NCI-H524 treated with DMSO at 0.1 percent for 48 hours (cell line): ENCODE measurements around the gene TMEM131L.
"Not testable (repeated sequence)": the region's sequence is repeated elsewhere in the genome, so short reads cannot be mapped to it uniquely, and the experiment has no call there.

Source experiments
- DNase-seq: peaks from one replicate; lab custom pipeline; 2025; lab: John Stamatoyannopoulos, UW

Gene TMEM131L, protein sequence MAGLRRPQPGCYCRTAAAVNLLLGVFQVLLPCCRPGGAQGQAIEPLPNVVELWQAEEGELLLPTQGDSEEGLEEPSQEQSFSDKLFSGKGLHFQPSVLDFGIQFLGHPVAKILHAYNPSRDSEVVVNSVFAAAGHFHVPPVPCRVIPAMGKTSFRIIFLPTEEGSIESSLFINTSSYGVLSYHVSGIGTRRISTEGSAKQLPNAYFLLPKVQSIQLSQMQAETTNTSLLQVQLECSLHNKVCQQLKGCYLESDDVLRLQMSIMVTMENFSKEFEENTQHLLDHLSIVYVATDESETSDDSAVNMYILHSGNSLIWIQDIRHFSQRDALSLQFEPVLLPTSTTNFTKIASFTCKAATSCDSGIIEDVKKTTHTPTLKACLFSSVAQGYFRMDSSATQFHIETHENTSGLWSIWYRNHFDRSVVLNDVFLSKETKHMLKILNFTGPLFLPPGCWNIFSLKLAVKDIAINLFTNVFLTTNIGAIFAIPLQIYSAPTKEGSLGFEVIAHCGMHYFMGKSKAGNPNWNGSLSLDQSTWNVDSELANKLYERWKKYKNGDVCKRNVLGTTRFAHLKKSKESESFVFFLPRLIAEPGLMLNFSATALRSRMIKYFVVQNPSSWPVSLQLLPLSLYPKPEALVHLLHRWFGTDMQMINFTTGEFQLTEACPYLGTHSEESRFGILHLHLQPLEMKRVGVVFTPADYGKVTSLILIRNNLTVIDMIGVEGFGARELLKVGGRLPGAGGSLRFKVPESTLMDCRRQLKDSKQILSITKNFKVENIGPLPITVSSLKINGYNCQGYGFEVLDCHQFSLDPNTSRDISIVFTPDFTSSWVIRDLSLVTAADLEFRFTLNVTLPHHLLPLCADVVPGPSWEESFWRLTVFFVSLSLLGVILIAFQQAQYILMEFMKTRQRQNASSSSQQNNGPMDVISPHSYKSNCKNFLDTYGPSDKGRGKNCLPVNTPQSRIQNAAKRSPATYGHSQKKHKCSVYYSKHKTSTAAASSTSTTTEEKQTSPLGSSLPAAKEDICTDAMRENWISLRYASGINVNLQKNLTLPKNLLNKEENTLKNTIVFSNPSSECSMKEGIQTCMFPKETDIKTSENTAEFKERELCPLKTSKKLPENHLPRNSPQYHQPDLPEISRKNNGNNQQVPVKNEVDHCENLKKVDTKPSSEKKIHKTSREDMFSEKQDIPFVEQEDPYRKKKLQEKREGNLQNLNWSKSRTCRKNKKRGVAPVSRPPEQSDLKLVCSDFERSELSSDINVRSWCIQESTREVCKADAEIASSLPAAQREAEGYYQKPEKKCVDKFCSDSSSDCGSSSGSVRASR (N-terminal part only)

GRCh38 chr4:153466081-153466948 is at the start of gene TMEM131L:
TSS of gene TMEM131L (plus strand) at chr4:153466360. CDS start at chr4:153466398, 38 bp downstream.
- DNase-seq: no peak

DNA sequence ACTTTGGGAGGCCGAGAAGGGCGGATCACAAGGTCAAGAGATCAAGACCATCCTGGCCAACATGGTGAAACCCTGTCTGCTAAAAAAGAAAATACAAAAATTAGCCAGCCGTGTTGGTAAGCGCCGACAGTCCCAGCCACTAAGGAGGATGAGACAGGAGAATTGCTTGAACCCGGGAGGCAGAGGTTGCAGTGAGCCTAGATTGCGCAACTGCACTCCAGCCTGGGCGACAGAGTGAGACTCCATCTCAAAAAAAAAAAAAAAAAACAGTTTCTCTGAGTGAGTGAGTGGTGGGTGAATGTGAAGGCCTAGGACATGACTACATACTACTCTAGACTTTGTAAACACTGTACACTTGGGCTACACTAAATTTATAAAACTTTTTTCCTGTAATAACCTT is 49.7 kb upstream of the TMEM131L start:
- DNase-seq: not testable (repeated sequence)

- no peak for DNase-seq
Measured at GRCh38 chr4:153418121-153418520, 48.0 kb upstream of the TMEM131L start.

GRCh38 chr4:153418558-153418957 is 47.6 kb upstream of the TMEM131L start:
- no peak for DNase-seq

GRCh38 chr4:153419029-153419428 is 47.1 kb upstream of the TMEM131L start:
- DNase-seq: no peak

- no peak for DNase-seq
Measured at GRCh38 chr4:153419673-153420278, 46.4 kb upstream of the TMEM131L start.

DNA sequence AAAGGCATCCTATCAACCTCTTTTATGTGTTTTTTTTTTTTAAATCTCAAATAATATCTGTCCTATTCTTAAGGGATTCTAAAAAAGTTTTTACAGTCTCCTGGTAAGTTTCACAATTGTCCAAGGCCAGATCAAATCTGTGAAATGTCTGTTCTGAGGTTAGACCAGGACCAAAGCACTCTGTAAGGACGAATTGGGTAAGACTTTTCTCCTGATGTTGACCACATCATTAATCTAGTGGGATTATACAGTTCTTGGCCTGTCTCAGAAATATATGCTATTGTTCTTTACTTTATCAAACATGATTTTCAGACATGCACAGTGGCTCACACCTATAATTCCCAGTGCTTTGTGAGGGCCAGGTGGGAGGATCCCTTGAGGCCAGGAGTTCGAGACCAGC is 45.8 kb upstream of the TMEM131L start:
- no peak for DNase-seq

GRCh38 chr4:153421941-153422340 is 44.2 kb upstream of the TMEM131L start:
- no peak for DNase-seq

- no peak for DNase-seq
Measured at GRCh38 chr4:153426207-153426885, 39.8 kb upstream of the TMEM131L start.

DNA sequence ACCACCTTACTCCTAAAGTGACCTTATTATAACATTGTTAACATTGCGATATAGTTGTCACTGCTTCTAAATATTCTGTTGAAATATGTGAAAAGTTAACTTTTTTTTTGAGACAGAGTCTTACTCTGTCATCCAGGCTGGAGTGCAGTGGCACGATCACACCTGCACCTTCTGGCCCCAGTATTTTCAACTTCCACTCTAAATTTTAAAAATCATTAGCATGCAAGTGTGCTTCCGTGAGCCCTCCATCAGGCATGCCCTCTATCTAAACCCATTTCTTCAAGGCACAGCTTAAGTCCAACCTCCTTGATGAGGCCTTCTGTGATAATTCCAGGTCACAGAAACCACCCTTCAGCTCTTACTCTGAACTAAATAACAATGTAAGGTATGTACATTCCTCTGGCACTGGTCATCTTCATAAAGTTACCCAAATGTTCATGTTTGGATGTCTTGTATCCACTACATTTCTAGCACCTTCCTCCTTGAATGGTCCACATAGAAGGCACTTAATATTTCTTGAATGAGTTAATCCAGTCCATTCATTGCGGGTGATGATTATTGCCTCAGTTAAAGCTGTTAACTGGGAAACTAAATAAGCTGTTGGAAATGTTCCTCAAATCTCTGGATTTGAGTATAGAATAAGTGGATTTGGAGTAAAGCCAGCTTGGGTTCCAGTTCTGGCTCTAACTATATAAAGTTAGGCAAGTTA is 38.6 kb upstream of the TMEM131L start:
- no peak for DNase-seq

GRCh38 chr4:153428941-153429475 is 37.2 kb upstream of the TMEM131L start:
- DNase-seq: no peak

DNA sequence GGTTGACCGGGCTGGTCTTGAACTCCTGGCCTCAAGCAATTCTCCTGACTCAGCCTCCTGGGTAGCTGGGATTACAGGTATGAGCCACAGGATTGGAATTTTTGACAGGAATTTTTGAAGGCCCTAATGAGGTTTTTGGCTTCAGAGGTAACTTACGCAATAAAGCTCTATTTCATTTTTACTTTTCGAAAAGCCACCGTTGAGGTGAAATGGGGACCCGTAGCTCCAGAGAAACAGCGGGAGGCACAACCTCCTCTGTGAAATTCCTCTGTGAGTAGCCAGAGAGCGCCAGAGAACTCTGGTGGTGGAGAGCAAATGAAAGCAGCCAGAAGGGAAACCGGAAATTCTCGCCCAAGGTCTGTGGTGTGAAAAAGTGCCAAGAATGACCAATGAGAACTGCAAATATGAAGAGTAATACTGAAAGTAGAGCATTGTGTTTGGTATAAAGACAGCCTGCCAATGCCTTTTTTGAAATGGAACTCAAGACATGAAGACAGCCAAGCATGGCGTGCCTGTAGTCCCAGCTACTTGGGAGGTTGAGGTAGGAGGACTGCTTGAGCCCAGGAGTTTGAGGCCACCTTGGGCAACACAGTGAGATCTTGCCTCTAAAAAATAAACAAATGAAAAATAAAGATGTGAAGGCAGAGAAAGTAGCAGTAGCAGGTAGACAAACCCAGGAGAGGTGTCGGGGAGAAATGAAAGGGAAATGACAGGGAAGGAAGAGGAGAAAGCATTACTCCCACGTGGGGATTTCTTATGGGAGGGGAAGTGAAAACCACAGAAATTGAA is 33.0 kb upstream of the TMEM131L start:
- DNase-seq: no peak

GRCh38 chr4:153433754-153434105 is 32.4 kb upstream of the TMEM131L start:
- no peak for DNase-seq

GRCh38 chr4:153434190-153434589 is 32.0 kb upstream of the TMEM131L start:
- no peak for DNase-seq

GRCh38 chr4:153438916-153439756 is 27.0 kb upstream of the TMEM131L start:
- no peak for DNase-seq

DNA sequence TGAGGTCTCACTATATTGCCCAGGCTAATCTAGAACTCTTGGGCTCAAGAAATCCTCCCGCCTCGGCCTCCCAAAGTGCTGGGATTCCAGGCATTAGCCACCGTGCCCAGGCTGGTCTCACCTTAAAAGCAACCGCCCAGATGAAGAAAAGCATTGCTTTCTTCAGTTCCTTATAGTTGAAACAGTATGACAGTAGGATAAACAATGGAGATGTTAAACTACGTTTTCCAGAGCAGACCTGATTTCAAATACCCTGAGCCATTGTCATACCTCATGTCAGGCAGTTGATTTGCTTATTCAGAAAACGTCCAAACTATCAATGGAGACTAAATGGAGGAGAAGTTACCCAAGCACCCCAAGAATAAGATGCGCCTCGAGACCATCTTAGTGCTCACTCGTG is 26.3 kb upstream of the TMEM131L start:
- no peak for DNase-seq

DNA sequence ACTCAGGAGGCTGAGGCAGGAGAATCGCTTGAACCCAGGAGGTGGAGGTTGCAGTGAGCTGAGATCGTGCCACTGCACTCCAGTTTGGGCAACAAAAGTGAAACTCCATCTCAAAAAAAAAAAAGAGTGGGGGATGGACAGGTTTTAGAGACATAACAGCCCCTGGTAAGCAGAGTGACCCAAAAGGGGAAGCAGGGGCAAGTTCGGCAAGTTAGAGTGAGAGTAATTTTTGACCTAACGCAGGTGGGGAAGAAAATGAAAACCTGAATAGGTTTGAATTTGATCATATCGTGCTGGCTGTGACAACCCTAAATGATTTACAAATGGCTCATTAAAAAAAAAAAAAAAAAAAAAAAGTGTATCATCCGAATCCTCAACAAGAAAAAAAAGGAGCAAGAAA is 25.7 kb upstream of the TMEM131L start:
- DNase-seq: no peak
